Endothelial cell of umbilical vein (primary cell): ENCODE measurements around the gene ENTPD1. TPM values are rescaled to one million over a fixed set of nuclear protein-coding genes. Genes with fewer than 3 reads are reported as not detected.
"Not testable (repeated sequence)": the region's sequence is repeated elsewhere in the genome, so short reads cannot be mapped to it uniquely, and the experiment has no call there.

Source experiments
- BruUV-seq: library from RNA; stranded (reverse); fragments of 400-500 nt; replicated peaks from 2 replicates; lab custom pipeline; 2021; lab: Mats Ljungman, UMichigan
- CTCF ChIA-PET: fragments of 300-600, 350-600 bp; sonication (Branson Sonifier 250); formaldehyde crosslinking; loops from one replicate; lab custom pipeline; 2021; ENCODE audit warnings: antibody characterized with exemption, inconsistent platforms; lab: Charles Lee
- POLR2A ChIA-PET: fragments of 300-600, 350-600 bp; sonication (Branson Sonifier 250); formaldehyde crosslinking; loops from one replicate; lab custom pipeline; 2021; ENCODE audit warnings: antibody characterized with exemption, inconsistent platforms; lab: Charles Lee
- DNase-seq: peaks from one replicate; pipeline ENCODE4 v3.0.0-alpha.2; 2011; ENCODE audit warnings: low read depth, low spot score
- FAIRE-seq: peaks from 2 replicates; lab custom pipeline; 2011; peaks lifted over from hg19 to GRCh38; lab: Jason Lieb, UNC
- H2AFZ ChIP-seq: 2 replicates; pipeline ENCODE4 v1.6.0; 2012; ENCODE audit warnings: low read depth, low read length, control low read depth, inconsistent platforms
- H3K27ac ChIP-seq: 2 replicates; pipeline ENCODE4 v1.5.1; 2011; ENCODE audit warnings: low read depth, mild to moderate bottlenecking, control low read depth, low read length, moderate library complexity; ENCODE audit not compliant: insufficient read depth
- H3K27me3 ChIP-seq, 2 experiments: 2 replicates each; pipeline versions ENCODE4 v1.6.0 to v1.6.1; 2011; ENCODE audit warnings: low read length in 2 of 2, mixed read lengths in 1 of 2; ENCODE audit not compliant: control insufficient read depth in 2 of 2, insufficient read depth in 2 of 2
- H3K36me3 ChIP-seq, 2 experiments: 2 replicates in 1 of 2; 3 replicates in 1 of 2; pipeline ENCODE4 v1.5.1; 2011; ENCODE audit warnings: low read length in 2 of 2, mild to moderate bottlenecking in 1 of 2, moderate library complexity in 1 of 2; ENCODE audit not compliant: control insufficient read depth in 2 of 2, insufficient read depth in 2 of 2; ENCODE audit errors: extremely low read depth in 1 of 2
- H3K4me1 ChIP-seq: 3 replicates; pipeline ENCODE4 v1.5.1; 2011; ENCODE audit warnings: mild to moderate bottlenecking, low read length; ENCODE audit not compliant: control insufficient read depth, insufficient read depth; ENCODE audit errors: extremely low read depth
- H3K4me2 ChIP-seq: 2 replicates; pipeline ENCODE4 v1.6.1; 2011; ENCODE audit warnings: low read length, control low read depth, mixed read lengths; ENCODE audit not compliant: insufficient read depth
- H3K4me3 ChIP-seq, 3 experiments: fragments of 200-600 bp in 1 of 3; sonication (generic), shearing (Covaris generic) in 1 of 3; replicated peaks in 1 of 3; 2 replicates each; pipeline ENCODE4 v1.5.1; 2011 to 2016; ENCODE audit warnings: control low read depth in 3 of 3, low read length in 3 of 3, mild to moderate bottlenecking in 2 of 3, inconsistent platforms in 1 of 3, low read depth in 1 of 3, moderate library complexity in 1 of 3; ENCODE audit not compliant: insufficient read depth in 1 of 3
- H3K79me2 ChIP-seq: 2 replicates; pipeline ENCODE4 v1.6.0; 2012; ENCODE audit warnings: low read length, inconsistent platforms; ENCODE audit not compliant: control insufficient read depth, insufficient read depth
- H3K9ac ChIP-seq: replicated peaks from 2 replicates; pipeline ENCODE3; 2011; ENCODE audit warnings: low read length, control low read depth; ENCODE audit not compliant: insufficient read depth; ENCODE audit errors: extremely low read depth
- H3K9me1 ChIP-seq: replicated peaks from 3 replicates; pipeline ENCODE4 v1.6.0; 2011; ENCODE audit warnings: mild to moderate bottlenecking, low read length; ENCODE audit not compliant: control insufficient read depth, insufficient read depth; ENCODE audit errors: extremely low read depth
- H3K9me3 ChIP-seq: replicated peaks from 2 replicates; pipeline ENCODE4 v1.5.1; 2012; ENCODE audit warnings: low read length, inconsistent platforms; ENCODE audit not compliant: control insufficient read depth, insufficient read depth
- H4K20me1 ChIP-seq: replicated peaks from 2 replicates; pipeline ENCODE3; 2011; ENCODE audit warnings: mild to moderate bottlenecking, low read length; ENCODE audit not compliant: control insufficient read depth, insufficient read depth; ENCODE audit errors: extremely low read depth
- EZH2 ChIP-seq: IDR thresholded peaks from 2 replicates; pipeline ENCODE4 v1.6.1; 2012; ENCODE audit warnings: borderline replicate concordance, low read depth, mild to moderate bottlenecking, moderate library complexity, low read length, inconsistent platforms; ENCODE audit not compliant: severe bottlenecking
- FOS ChIP-seq: IDR thresholded peaks from 2 replicates; pipeline ENCODE4 v1.6.1; 2011; ENCODE audit warnings: mild to moderate bottlenecking, low read length, moderate library complexity, borderline replicate concordance; ENCODE audit not compliant: insufficient read depth
- GATA2 ChIP-seq: IDR thresholded peaks from 2 replicates; pipeline ENCODE4 v1.7.0; 2011; ENCODE audit warnings: low read depth, mild to moderate bottlenecking, moderate library complexity, mixed read lengths, low read length; ENCODE audit not compliant: insufficient read length, insufficient read depth
- JUN ChIP-seq: IDR thresholded peaks from 2 replicates; pipeline ENCODE4 v1.6.1; 2011; ENCODE audit warnings: borderline replicate concordance, low read depth; ENCODE audit not compliant: insufficient read length, insufficient read depth
- MYC ChIP-seq: IDR thresholded peaks from one replicate; pipeline ENCODE4 v1.6.1; 2011; ENCODE audit warnings: mild to moderate bottlenecking, low read depth, low read length
- POLR2A ChIP-seq: IDR thresholded peaks from 2 replicates; pipeline ENCODE4 v1.6.1; 2012; ENCODE audit warnings: low read depth, mild to moderate bottlenecking, control low read depth, low read length
- POLR2AphosphoS5 ChIP-seq: IDR thresholded peaks from 2 replicates; pipeline ENCODE4 v1.6.1; 2012; ENCODE audit warnings: low read depth, mild to moderate bottlenecking, control low read depth, low read length, moderate library complexity; ENCODE audit not compliant: insufficient read depth
- dilution Hi-C: fragments of 300-500 bp; cut with MboI; formaldehyde crosslinking; loops from one replicate; pipeline ENCODE4 v1.15.0; 2019; ENCODE audit warnings: low sequenced_read_pairs; ENCODE audit not compliant: extremely low pct_ligation_motif_present
- intact Hi-C: fragments of 100-400 bp; cut with micrococcal nuclease; formaldehyde crosslinking; loops from one replicate; pipeline ENCODE4 v1.10.0; 2022
- polyA plus RNA-seq, 4 experiments: library from polyadenylated mRNA; depleted of rRNA in 3 of 4; stranded (reverse) in 3 of 4; unstranded in 1 of 4; fragments of >200 nt; gene quantifications; 2 replicates each; pipeline versions ENCODE4 v1.2.1 to v1.2.3, GENCODE V29; 2011 to 2012; ENCODE audit warnings: missing spikeins in 1 of 4
- total RNA-seq: library from RNA; stranded (reverse); gene quantifications from 2 replicates; pipeline ENCODE4 v1.2.3, GENCODE V29; 2021
- TF ChIP-seq, protein P1 (sequence below), 2 donors: IDR thresholded peaks; 1 replicate in 1 of 2; 2 replicates in 1 of 2; pipeline ENCODE4 v1.5.1; 2011; ENCODE audit warnings: low read length in 2 of 2, mild to moderate bottlenecking in 2 of 2, moderate library complexity in 2 of 2, control low read depth in 1 of 2, inconsistent platforms in 1 of 2, low read depth in 1 of 2; ENCODE audit not compliant: insufficient read depth in 1 of 2; ENCODE audit errors: extremely low read depth in 1 of 2
- TF ChIP-seq, protein P2 (sequence below): IDR thresholded peaks from 2 replicates; pipeline ENCODE4 v1.6.1; 2011; ENCODE audit not compliant: insufficient read depth, insufficient read length

Gene ENTPD1
- total and polyA plus RNA-seq, 2 donors (not counting 3 experiments of a cell fraction or from before 2014, with no cell fraction given) = 10.2 to 23.0 TPM

DNA sequence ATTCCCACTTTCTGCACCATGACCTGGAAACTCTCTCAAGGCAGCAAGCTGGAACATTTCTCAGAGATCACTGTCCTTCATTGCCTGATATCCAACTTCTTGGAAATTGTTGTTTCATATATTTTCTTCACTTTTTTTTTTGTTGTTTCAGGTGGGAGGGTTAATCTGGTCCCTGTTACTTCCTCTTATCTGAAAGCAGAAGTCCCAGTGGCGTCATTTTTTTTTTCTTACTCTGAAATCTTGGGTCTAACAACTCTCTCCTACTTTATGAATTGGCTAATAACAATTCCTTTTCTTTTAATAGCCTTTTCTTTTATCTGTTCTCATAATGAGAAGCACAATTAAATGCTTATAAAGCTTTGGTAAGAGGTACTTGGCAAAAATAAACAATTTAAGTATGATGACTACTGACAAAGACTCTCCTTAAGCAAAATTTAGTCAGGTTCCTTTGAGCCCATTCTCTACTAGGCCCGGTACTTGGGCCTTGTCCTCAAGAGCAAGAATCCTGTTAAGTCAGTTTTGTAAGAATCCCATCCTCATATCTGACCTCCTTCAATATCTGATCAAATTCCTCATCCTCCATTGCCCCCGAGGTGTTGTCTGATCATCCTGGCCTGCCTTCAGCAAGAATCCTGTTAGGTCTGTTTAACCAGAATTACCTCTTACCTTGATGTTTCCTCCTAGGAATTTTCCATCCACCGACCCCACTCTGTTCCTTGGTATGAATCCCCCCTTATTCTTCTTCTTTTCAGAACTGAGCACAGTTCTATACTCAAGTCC is 140.3 kb downstream of the ENTPD1 start:
- POLR2A ChIA-PET = interaction anchor here (0.6 kb wide), 1 partner anchor 9 kb away, joined by 3 read pairs; no protein-coding TSS in a partner anchor
- Histone ChIP-seq H3K4me3 (no peak overlapping the region), H2AFZ (no peak overlapping the region), H3K27ac (no peak overlapping the region), H3K36me3 (no peaks in the 10 kb centered on the region), H3K79me2 (no peaks in the 10 kb centered on the region), H3K9me3 (no peaks in the 10 kb centered on the region), H4K20me1 (no peaks in the 10 kb centered on the region), H3K4me2 (no peak overlapping the region), H3K9ac (no peak overlapping the region), H3K9me1 (no peaks in the 10 kb centered on the region), H3K27me3 (no peaks in the 10 kb centered on the region), H3K4me1 (no peaks in the 10 kb centered on the region)
- BruUV-seq = no TSS peak
- dilution Hi-C loops = no loop called here
- DNase-seq = no peak
- TF ChIP-seq GATA2 (no peak), POLR2AphosphoS5 (no peak), MYC (no peak), POLR2A (no peak), EZH2 (no peak), JUN (no peak), FOS (no peak)
- TF ChIP-seq, protein P1, sequence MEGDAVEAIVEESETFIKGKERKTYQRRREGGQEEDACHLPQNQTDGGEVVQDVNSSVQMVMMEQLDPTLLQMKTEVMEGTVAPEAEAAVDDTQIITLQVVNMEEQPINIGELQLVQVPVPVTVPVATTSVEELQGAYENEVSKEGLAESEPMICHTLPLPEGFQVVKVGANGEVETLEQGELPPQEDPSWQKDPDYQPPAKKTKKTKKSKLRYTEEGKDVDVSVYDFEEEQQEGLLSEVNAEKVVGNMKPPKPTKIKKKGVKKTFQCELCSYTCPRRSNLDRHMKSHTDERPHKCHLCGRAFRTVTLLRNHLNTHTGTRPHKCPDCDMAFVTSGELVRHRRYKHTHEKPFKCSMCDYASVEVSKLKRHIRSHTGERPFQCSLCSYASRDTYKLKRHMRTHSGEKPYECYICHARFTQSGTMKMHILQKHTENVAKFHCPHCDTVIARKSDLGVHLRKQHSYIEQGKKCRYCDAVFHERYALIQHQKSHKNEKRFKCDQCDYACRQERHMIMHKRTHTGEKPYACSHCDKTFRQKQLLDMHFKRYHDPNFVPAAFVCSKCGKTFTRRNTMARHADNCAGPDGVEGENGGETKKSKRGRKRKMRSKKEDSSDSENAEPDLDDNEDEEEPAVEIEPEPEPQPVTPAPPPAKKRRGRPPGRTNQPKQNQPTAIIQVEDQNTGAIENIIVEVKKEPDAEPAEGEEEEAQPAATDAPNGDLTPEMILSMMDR (IDR thresholded peaks at IDR 0.05; ENCODE audit: extremely low read depth in 1 of 2, insufficient read depth in 1 of 2, low read depth in 1 of 2, low read length in 2 of 2) = no peak
- TF ChIP-seq, protein P2, sequence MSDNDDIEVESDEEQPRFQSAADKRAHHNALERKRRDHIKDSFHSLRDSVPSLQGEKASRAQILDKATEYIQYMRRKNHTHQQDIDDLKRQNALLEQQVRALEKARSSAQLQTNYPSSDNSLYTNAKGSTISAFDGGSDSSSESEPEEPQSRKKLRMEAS = no peak
- no peak for FAIRE-seq
- CTCF ChIA-PET = interaction anchor here (1.3 to 1.7 kb wide), 3 partner anchors 11 to 203 kb away, joined by 4 to 7 read pairs (median 5); partner anchors contain the start of genes CC2D2B and TCTN3
- intact Hi-C loops = no loop called here

DNA sequence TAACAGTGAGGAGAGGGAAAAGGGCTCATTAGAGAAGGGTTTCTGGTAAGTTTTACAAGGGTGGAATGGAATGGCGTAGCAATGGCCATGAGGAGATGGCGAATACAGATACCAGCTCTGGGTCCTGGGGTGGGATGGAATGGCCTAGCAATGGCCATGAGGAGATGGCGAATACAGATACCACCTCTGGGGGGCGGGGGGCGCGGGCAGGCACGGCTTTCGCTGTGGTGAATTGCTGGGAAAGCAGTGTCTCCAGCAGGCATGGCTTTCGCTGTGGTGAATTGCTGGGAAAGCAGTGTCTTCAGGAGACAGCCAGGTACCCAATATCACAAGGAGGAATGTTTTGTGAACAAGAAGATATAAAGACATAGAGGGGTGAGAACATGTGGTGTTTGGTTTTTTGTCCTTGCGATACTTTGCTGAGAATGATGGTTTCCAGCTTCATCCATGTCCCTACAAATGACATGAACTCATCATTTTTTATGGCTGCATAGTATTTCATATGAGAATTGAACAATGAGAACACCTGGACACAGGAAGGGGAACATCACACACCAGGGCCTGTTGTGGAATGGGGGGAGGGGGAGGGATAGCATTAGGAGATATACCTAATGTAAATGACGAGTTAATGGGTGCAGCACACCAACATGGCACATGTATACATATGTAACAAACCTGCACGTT is 150.1 kb downstream of the ENTPD1 start:
- intact Hi-C loops = loop anchor here (5.0 kb wide), 4 partner anchors 136 to 386 kb away; partner anchors contain the start of genes CCNJ and ZNF518A
- H3K27ac ChIP-seq, FAIRE-seq, H3K4me1 ChIP-seq, BruUV-seq, H3K9me3 ChIP-seq, H3K9me1 ChIP-seq, H3K36me3 ChIP-seq, H3K27me3 ChIP-seq, DNase-seq, H3K9ac ChIP-seq, H3K4me3 ChIP-seq, H4K20me1 ChIP-seq, dilution Hi-C loops, H2AFZ ChIP-seq, H3K79me2 ChIP-seq, POLR2A ChIA-PET, H3K4me2 ChIP-seq: not testable (repeated sequence)
- CTCF ChIA-PET = interaction anchor here (1.0 to 2.2 kb wide), 5 partner anchors 50 to 323 kb away, joined by 3 to 26 read pairs (median 4); partner anchors contain the start of gene TCTN3
